ENCODE results near the gene SLC18A3. TPM values are rescaled to one million over a fixed set of nuclear protein-coding genes. Genes with fewer than 3 reads are reported as not detected.

The SLC18A3 gene
- total RNA-seq, 4 donors from 2014 or later = 0.27 to 1.5 TPM; not detected in 2

DNA sequence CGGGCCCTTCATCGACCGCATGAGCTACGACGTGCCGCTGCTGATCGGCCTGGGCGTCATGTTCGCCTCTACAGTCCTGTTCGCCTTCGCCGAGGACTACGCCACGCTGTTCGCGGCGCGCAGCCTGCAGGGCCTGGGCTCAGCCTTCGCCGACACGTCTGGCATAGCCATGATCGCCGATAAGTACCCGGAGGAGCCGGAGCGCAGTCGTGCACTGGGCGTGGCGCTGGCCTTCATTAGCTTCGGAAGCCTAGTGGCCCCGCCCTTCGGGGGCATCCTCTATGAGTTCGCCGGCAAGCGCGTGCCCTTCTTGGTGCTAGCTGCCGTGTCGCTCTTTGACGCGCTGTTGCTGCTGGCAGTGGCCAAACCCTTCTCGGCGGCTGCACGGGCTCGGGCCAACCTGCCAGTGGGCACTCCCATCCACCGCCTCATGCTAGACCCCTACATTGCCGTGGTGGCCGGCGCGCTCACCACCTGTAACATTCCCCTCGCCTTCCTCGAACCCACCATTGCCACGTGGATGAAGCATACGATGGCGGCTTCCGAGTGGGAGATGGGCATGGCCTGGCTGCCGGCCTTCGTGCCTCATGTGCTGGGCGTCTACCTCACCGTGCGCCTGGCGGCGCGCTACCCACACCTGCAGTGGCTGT is 1.2 kb downstream of the SLC18A3 start:
- in situ Hi-C loops (cut with MboI; ENCODE audit: low pct_ligation_motif_present in 1 of 4, low pct_unique_long_range_greater_than_20kb in 1 of 4, low sequenced_read_pairs in 3 of 4) (no loop called here), intact Hi-C loops (cut with DNase I; ENCODE audit: low total_unique reads) (loop anchor here (10.0 kb wide), 1 partner anchor 1346 kb away; no protein-coding TSS in a partner anchor)
- Histone ChIP-seq H3K9me3 (no peaks in the 10 kb centered on the region), H3K36me3 (no peaks in the 10 kb centered on the region), H3K27me3 (peaks cover 100% of the 10 kb centered on the region), H3K4me3 (no peak overlapping the region), H3K4me1 (peaks cover 0 to 19% (median 9%) of the 10 kb centered on the region in 4 donors), H3K27ac (no peak overlapping the region)
- no peak for DNase-seq
- TF ChIP-seq, protein P1, sequence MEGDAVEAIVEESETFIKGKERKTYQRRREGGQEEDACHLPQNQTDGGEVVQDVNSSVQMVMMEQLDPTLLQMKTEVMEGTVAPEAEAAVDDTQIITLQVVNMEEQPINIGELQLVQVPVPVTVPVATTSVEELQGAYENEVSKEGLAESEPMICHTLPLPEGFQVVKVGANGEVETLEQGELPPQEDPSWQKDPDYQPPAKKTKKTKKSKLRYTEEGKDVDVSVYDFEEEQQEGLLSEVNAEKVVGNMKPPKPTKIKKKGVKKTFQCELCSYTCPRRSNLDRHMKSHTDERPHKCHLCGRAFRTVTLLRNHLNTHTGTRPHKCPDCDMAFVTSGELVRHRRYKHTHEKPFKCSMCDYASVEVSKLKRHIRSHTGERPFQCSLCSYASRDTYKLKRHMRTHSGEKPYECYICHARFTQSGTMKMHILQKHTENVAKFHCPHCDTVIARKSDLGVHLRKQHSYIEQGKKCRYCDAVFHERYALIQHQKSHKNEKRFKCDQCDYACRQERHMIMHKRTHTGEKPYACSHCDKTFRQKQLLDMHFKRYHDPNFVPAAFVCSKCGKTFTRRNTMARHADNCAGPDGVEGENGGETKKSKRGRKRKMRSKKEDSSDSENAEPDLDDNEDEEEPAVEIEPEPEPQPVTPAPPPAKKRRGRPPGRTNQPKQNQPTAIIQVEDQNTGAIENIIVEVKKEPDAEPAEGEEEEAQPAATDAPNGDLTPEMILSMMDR (IDR thresholded peaks at IDR 0.05) = no peak
- TF ChIP-seq EP300 (IDR thresholded peaks at IDR 0.05; ENCODE audit: low read depth) = no peak
- TF ChIP-seq POLR2A (IDR thresholded peaks at IDR 0.05) = no peak
- TF ChIP-seq POLR2AphosphoS5 (IDR thresholded peaks at IDR 0.05) = no peak
- WGBS, 2 donors (ENCODE audit: low coverage in 1 of 2) = 41% methylated on average over 63 of the region's 63 CpGs; no CpG with 5 or more reads in 1 of the 2 donors

DNA sequence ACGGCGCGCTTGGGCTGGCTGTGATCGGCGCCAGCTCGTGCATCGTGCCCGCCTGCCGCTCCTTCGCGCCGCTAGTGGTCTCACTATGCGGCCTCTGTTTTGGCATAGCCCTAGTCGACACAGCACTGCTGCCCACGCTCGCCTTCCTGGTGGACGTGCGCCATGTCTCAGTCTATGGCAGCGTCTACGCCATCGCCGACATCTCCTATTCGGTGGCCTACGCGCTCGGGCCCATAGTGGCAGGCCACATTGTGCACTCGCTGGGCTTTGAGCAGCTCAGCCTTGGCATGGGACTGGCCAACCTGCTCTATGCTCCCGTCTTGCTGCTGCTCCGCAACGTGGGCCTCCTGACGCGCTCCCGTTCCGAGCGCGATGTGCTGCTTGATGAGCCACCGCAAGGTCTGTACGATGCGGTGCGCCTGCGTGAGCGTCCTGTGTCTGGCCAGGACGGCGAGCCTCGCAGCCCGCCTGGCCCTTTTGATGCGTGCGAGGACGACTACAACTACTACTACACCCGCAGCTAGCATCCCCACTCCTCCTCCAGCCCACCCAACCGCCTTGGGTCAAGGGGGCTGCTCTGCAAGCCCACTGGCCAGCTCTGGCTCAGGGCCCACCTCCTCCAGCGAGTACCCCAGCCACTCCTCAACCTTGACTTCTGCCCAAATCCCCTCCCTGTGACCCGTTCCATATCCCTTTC is 1.9 kb downstream of the SLC18A3 start:
- H3K4me1 ChIP-seq = peaks cover 0 to 19% (median 9%) of the 10 kb centered on the region in 4 donors
- 51% methylated on average over 53 of the region's 53 CpGs; no CpG with 5 or more reads in 1 of the 2 donors for WGBS, 2 donors (ENCODE audit: low coverage in 1 of 2)
- H3K27me3 ChIP-seq = peaks cover 100% of the 10 kb centered on the region
- intact Hi-C loops (cut with DNase I; ENCODE audit: low total_unique reads) = loop anchor here (10.0 kb wide), 1 partner anchor 1347 kb away; no protein-coding TSS in a partner anchor
- no peaks in the 10 kb centered on the region for H3K9me3 ChIP-seq
- in situ Hi-C loops (cut with MboI; ENCODE audit: low pct_ligation_motif_present in 1 of 4, low pct_unique_long_range_greater_than_20kb in 1 of 4, low sequenced_read_pairs in 3 of 4) = no loop called here
- no peak for TF ChIP-seq POLR2A (IDR thresholded peaks at IDR 0.05)
- TF ChIP-seq, protein P1 (IDR thresholded peaks at IDR 0.05) = no peak
- no peak for TF ChIP-seq POLR2AphosphoS5 (IDR thresholded peaks at IDR 0.05)
- TF ChIP-seq EP300 (IDR thresholded peaks at IDR 0.05; ENCODE audit: low read depth) = no peak
- H3K36me3 ChIP-seq = no peaks in the 10 kb centered on the region
- DNase-seq = no peak
- no peak overlapping the region for H3K27ac ChIP-seq
- H3K4me3 ChIP-seq = no peak overlapping the region

DNA sequence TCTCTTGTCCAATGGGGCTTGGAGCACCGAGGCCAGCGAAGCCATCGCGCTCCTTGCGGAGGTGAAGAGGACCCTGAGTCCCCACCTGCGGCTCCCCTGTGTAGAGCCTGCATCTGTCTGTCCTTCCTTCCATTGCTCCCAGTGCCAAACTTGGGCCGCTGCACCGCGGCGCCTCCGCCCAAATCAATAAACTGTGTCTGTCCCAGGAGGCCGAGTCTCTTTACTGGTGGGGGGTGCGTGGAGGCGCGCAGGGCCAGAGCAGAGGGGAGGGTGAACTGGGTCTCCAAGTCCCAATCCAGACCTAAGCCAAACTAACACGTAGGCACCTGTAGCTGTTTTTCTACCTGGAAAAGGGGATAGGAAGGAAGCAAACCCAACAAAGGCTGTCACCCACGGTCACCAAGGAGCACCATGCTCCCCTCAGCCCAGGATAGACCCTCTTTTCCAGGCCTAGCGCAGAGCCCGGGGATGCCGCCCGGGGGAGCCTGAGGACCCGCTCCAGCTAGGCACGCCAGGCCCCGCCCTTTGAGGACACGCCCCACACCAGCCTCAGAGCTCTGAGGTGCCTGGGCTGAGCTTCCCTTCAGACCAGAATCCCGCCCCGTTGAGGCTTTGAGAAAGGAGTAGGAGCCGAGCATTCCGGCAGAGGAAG is 2.5 kb downstream of the SLC18A3 start:
- Histone ChIP-seq H3K4me1 (peaks cover 0 to 19% (median 9%) of the 10 kb centered on the region in 4 donors), H3K27me3 (peaks cover 99% of the 10 kb centered on the region), H3K4me3 (no peak overlapping the region), H3K36me3 (no peaks in the 10 kb centered on the region), H3K9me3 (no peaks in the 10 kb centered on the region), H3K27ac (no peak overlapping the region)
- TF ChIP-seq EP300 (IDR thresholded peaks at IDR 0.05; ENCODE audit: low read depth) = no peak
- no peak for TF ChIP-seq POLR2A (IDR thresholded peaks at IDR 0.05)
- TF ChIP-seq POLR2AphosphoS5 (IDR thresholded peaks at IDR 0.05) = no peak
- TF ChIP-seq, protein P1 (IDR thresholded peaks at IDR 0.05) = no peak
- in situ Hi-C loops (cut with MboI; ENCODE audit: low pct_ligation_motif_present in 1 of 4, low pct_unique_long_range_greater_than_20kb in 1 of 4, low sequenced_read_pairs in 3 of 4) (no loop called here), intact Hi-C loops (cut with DNase I; ENCODE audit: low total_unique reads) (loop anchor here (10.0 kb wide), 1 partner anchor 1348 kb away; no protein-coding TSS in a partner anchor)
- DNase-seq = no peak
- 27% methylated on average over 28 of the region's 29 CpGs; no CpG with 5 or more reads in 1 of the 2 donors for WGBS, 2 donors (ENCODE audit: low coverage in 1 of 2)

Measured in transverse colon (tissue), 4 donors.